HG03045 (cell line): ENCODE measurements around the gene ANAPC15.
A peak's percentile ranks its signal among the peaks of the same experiment; 100 is the strongest.

Source experiments
- ATAC-seq: cut with Tn5 transposase; IDR thresholded peaks from one replicate; pipeline ENCODE4 v1.9.1; 2021; ENCODE audit warnings: mild to moderate bottlenecking, moderate library complexity; ENCODE audit not compliant: unreplicated experiment

The ANAPC15 gene

DNA sequence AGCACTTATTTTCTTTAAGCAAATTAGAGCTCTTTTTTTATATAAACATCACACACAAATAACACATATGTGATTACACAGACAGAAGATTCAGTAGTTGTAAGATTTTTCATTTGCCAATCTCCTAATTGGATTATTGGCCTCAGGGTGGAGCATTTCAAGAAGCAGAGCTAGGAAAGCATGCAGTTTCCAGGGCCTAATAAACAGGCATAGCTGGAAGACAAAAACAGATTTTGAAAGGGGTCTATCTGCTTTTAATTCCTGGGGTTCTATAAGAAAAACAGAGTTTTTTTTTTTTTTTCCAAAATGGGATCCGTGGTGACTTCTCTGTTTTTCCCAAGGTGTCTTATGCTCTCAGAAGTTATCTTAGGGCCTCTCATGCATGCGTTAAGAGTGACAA is 15.4 kb upstream of the ANAPC15 start:
- no peak for ATAC-seq

DNA sequence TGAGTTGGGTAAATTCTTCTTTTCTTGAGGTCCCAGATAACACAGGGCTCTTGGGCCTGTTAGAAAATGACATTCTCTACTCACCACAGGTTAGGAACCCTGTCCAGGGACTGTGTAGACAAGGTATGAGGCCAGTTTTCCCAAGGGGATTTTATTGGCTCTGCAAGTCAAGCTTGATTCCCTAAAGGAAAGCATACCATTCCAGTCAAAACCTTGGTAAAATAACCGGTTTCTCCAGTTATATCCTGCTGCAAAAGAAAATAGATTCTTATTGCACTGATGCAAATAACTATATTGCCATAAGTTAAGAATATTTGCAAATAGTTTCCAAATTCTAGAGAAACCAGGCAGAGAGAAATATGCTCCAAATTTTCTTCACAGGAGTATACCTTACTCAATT is 13.5 kb upstream of the ANAPC15 start:
- ATAC-seq = no peak

DNA sequence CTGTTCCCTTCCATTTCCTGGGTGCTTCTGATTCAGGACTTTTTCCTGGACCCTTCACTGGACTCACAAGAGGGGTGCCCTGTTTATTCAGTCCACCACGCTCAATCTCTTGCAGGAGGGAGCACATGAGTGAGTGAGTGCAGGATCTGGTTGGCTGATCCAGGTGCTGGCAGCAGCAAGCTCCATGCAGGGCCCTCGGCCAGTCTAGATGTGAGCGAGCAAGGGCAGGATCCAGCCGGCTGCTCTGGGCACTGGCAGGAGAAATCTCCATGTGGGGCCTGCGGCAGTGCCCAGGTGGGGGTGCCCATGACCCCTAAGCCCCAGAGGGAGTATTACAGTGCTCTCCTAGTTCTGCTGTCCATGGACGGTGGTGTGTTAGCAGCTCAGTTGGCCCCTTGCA is 11.6 kb upstream of the ANAPC15 start:
- ATAC-seq = no peak

DNA sequence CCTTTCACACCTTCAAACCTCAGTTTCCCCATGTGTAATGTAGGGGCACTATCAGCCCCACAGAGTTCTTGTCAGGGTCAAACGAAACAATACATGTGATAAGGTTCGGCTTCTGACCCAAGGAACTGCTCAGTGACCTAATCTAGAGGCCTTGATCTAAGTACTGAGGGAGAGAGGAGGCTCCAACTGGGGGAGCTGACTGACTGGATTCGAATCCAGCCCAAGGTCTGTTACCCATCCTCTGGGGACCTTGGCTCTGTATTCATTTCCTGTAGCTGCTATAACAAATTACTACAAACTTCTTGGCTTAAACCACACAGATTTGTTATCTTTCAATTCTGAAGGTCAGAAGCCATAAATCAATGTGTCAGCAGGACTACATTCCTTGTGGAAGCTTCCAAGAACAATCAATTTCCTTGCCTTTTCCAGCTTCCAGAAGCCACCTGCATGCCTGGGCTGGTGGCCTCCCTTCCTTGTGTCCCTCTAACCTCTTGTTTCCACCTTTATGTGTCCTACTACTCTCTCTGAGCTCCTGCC is 10.7 kb upstream of the ANAPC15 start:
- ATAC-seq = no peak

DNA sequence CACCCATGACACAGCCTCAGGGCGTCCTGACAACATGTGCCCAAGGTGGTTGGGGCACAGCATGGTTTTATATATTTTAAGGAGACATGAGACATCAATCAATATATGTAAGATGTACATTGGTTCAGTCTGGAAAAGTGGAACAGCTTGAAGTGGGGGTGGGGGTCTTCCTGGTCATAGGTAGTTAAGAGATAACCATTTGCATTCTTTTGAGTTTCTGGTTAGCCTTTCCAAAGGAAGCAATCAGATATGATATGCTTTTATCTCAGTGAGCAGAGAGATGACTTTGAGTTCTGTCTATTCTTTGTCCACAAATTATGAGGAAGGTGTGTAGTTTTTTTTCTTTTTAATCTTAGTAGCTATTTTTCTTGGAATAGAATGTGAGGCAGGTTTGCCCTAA is 10.1 kb upstream of the ANAPC15 start:
- ATAC-seq = no peak

DNA sequence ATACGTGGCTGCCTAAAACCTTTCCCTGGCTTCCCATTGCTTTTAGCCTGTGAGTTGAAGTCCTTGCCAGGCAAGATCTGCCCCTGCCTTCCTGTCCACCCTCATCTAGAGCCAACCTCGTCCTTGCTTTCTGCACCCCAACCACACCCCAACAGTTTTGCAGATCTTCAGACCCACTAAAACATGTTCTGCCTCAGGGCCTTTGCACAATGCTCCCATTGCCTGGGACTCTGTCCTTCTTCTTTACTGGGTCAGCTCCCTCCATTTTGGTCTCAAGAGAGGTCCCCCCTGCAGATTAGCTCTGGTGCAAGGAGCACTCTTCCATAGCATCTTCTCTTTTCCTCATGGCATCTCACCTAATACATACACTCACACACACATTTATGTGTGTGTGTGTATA is 8.4 kb upstream of the ANAPC15 start:
- ATAC-seq = no peak

DNA sequence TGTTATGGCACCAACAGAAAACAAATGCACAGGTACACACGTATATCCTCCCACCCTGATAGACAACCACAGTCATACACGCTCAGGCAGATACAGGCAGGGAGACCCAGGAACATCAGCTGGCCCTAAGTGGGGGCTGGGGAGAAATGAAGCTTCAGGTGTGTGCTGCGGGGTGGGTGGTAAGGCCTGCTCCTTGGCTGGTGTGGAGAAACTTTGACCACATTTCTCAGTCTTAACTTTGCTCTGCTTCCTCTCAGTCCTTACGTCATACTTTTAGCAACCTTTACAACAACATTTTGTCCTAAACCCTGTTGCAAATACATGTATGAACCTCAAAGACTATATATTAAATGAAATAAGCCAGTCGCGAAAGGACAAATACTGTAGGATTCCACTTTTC is 6.7 kb upstream of the ANAPC15 start:
- ATAC-seq = no peak

- no peak for ATAC-seq
Measured at GRCh38 chr11:72116019-72116755, 3.7 kb upstream of the ANAPC15 start.

GRCh38 chr11:72114570-72114969 is 2.1 kb upstream of the ANAPC15 start:
- no peak for ATAC-seq

GRCh38 chr11:72112978-72113808 is 698 bp upstream of the ANAPC15 start:
- no peak for ATAC-seq

- ATAC-seq = peak; percentile 1
Measured at GRCh38 chr11:72111300-72112142, 974 bp downstream of the ANAPC15 start.

GRCh38 chr11:72105888-72106287 is 6.6 kb downstream of the ANAPC15 start, which contains the start of gene TOMT:
Gene TOMT (plus strand): TSS chr11:72105924. CDS start chr11:72105952, 28 bp downstream.
- ATAC-seq = no peak

GRCh38 chr11:72103754-72104167 is 8.7 kb downstream of the ANAPC15 start:
- ATAC-seq = no peak

DNA sequence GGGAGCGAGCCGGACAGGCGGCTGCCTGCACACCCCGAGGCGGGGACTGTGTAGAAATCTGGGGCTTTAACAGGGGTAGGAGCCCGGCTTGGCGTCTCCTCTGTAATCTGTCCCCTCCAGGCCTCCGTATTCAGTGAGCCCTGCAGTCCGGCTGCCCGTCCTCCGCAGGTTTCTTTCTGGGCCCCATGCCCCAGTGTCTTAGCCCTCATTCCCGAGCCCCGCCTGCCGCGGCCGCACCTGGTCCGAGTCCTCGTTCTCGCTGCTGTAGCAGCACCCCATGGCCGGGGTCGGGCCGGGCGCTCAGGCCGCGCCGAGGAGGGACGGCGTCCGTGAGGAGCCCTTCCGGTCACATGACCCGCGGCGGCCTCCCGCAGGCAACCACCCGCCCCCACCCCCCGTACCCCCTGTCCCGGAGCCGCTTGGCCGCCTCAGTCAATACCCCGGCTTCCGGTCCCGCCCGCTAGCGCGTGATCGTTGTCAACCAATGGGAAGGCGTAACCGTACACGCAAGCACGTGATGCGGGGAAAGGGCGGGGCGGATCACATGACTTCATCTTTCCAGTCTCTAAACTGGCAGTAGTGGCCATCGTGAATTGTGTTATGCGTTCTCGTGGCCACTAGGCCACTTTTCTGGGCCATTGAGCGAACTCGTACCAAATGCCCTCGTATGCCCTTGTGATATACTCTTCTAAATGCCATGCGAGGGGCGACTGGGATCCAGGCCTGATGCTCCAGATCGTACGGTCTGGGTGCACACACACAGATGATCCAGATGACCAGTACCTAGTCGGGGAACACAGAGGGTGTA is 9.3 kb downstream of the ANAPC15 start, which contains the start of gene LAMTOR1:
TSS of gene LAMTOR1 (minus strand) at position 352 of the 808 bp plus-strand sequence. CDS start at position 279, 73 bp downstream.
- peak; percentile 90 for ATAC-seq

GRCh38 chr11:72102631-72102945 is 9.9 kb downstream of the ANAPC15 start:
- ATAC-seq = no peak

GRCh38 chr11:72102162-72102561 is 10.3 kb downstream of the ANAPC15 start:
- no peak for ATAC-seq

DNA sequence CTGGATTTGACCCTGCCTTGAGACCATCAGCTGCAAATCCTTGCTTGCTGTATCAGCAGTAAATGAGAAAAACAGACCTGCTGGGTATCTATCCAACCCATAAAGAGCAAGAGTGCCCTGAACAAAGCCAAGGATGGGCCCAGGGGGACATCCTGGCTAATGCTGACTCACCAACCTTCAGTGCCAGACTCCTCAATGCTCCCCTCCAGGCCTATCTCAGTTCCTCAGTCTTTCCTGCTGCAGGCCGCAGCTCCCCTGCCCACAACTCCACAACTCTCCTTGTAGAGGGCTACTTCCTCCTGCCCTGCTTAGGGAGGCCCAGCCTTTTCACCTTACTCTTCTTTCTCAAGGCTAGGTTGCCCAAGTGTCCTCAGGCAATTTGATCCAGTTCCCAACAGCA is 12.0 kb downstream of the ANAPC15 start:
- ATAC-seq = no peak

DNA sequence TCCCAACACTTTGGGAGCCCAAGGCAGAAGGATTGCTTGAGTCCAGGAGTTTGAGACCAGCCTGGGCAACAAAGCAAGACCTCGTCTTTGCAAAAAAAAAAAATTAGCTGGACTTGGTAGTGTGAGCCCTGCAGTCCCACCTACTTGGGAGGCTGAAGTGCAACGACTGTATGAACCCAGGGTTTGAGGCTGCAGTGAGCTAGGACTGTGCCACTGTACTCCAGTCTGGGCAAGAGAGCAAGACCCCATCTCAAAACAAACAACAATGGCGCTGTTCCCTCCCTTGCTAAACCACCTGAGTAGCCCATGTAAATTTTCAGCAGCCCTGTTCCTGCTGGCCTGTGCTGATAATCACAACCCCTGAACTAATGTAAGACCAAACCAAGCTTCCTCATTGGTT is 12.5 kb downstream of the ANAPC15 start:
- no peak for ATAC-seq

DNA sequence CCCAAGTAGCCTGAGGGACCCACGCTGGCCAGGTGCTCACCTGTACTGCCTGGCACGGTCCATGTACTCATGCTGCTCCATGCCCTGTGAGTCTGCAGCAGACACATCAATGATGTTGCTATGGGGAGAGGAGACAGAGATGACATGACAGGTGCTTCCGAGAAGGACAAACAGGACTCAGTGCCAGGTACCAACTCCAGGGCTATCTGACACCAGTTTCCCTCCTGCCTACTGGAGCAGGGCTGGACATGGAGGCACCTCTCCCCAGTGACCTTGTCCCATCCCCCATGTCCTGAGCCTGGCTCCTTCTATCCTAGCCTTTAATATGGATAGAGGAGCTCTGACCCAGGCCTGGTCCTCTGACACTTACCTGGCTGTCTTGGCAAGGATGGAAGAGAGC is 13.8 kb downstream of the ANAPC15 start:
- no peak for ATAC-seq

- ATAC-seq = no peak
Measured at GRCh38 chr11:72091292-72091691, 21.2 kb downstream of the ANAPC15 start.
